ENCODE measurements around the gene NAV1.
A peak's percentile ranks its signal among the peaks of the same experiment; 100 is the strongest.
"Not testable (repeated sequence)": the region's sequence is repeated elsewhere in the genome, so short reads cannot be mapped to it uniquely, and the experiment has no call there.

Gene NAV1

DNA sequence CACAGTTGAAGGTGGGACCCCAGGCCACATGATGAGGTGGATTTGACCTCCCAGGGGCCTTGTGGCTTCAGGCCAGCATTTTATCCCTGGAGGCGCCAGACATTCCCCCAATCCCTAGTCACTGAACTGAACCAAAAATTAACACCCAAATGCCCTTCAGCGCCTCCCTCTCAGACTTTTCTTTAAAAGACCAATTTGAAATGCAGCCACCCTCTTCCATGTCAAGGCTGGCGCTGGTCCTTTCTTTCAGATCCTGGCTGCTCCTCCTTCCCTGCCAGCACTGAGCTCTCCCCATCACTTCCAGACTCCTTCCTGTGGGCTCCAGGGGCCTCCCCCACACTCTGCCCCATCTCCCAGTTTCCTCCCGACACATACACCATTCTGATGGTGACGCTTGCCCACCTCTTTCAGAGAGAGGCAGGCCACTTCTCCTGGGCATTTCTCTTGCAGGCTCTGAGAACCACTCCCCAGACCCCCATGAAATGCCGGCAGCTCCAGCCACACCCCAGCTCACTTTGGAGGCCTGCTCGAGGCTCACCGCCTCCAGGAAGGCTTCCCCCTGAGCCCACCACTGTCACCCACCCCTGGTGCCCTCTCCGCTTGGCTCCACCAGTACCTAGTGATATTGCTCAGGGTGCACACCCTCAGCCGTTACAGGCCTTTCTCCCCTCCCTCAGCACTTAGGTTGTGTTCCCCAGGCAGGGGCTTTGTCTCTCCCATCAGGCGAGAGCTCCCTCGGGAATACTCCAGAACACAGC is 27.0 kb downstream of the NAV1 start:
- DNase-seq = no peak

DNA sequence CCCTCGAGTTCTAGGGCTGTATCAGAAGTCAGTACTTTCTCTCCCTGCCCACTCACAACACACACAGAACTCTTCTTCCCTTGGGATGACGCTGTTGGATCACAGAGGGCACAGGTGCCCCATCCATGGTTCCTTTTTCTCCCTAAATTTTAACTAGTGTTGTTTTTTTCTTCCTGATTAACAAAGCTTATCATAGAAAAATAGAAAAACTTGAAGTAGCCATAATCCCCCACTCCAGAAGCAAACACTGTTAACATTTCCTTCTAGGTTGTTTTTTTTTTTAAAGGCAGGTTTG is 27.5 kb downstream of the NAV1 start:
- no peak for DNase-seq

DNA sequence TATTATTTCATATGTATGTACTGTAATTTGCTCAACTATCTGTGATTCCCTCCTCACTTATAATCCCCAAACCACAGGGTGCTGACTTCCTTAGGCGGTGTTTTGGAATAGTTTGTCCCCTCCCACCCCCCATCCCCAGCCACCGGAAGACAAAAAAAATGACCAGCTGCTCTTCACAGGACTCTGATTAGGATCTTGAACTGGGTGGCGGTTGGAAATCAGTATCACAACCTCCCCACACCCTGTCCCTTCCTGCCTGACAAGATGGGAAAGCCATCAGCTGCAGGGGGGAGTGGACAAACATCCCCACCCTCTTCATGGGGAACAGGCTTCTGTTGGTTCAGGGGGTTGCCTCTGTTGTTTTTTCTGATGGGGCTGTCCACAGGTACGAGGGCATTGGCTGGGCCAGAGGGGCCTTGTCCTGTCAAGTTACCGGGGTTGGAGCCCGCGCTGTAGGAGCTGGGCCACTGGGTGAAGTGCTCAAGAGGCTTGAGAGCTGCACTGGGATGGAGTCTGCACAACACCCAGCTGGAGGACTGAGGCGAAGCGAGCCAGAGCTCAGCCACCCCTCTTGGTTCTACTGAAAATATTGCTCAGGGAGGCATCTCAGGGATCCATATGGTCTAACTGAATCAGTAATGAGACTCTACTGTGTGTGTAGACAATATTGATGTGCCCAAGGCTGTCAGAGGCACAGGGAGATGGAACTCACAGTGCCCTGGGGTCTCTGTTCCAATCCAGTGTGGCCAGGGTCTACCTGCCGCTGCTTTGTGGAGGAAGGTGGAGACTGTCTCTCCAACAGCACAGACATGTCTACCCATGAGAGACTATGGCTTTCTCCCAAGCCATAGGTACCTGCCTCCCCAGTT is 28.2 kb downstream of the NAV1 start:
- DNase-seq = no peak

DNA sequence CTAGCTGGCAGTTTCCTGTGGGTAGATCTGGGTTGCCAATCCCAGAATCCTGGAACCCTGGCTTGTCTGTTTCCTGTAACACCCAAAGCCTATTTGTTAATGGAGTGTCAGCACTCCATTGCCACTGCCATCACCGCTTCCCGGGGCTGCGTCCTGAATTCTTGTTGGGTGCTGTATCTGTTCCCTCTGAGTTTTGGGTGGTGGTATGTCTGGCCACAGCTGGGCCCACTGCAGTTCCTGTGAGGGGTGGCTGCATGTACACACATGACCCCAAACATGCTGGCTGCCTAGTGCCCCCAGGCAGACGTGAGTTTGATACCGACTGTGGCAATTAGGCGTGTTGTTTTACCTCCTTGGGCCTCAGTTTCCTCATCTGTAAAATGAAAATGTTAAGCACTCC is 29.3 kb downstream of the NAV1 start:
- DNase-seq = no peak

DNA sequence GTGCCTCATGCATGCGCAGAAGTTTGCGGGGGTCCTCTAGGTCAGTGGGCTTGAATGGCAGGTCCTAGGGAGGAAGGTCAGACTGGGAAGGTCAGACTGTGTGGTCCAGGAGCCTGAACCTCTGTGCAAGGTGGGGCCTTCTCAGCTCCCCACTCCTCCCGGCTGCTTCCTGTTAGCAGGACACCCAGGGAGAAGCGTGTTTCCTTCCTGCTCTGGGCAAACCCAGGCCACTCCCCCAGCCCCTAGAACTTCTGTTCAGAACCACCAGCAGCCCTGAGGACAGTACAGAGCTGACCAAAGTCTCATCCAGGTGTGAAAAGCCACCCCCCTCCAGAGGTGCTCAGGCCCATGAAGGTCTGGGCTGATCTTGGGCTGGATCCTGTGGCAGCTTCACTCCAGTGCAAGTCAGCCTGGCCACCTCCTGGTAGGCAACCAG is 29.9 kb downstream of the NAV1 start:
- no peak for DNase-seq

DNA sequence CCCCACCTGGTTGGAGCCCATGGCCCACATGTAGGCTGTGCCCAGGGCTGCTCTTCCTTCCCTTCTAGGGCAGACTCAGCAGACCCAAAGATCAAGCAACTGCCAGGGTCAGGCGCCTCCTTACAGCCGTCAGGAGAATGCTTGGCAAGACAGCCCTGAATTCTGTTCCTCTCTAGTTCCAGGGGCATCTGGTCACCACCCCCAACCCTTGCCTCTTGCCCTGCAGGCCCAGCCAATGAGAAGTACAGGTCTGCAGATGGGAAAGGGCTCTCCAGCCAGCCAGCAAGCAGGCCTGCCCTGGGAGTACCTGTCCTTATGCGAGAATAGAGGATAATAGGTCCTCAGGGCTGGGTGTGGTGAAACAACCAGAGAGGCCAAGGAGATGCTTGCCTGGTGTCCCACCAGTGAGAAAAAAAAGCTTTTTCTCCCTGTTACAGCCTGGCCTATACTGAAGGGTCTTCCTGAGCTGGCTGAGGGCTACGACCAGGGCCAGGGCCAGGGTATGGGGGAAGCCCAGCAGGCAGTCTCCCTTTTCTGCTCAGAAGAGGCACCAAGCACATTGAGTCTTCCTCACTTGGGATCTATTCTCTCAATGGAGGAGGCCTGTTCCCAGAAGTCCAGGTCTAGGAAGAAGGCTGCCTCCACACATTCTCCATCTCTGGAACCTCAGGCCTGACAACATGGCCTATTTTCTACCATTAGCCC is 31.4 kb downstream of the NAV1 start:
- DNase-seq = no peak

DNA sequence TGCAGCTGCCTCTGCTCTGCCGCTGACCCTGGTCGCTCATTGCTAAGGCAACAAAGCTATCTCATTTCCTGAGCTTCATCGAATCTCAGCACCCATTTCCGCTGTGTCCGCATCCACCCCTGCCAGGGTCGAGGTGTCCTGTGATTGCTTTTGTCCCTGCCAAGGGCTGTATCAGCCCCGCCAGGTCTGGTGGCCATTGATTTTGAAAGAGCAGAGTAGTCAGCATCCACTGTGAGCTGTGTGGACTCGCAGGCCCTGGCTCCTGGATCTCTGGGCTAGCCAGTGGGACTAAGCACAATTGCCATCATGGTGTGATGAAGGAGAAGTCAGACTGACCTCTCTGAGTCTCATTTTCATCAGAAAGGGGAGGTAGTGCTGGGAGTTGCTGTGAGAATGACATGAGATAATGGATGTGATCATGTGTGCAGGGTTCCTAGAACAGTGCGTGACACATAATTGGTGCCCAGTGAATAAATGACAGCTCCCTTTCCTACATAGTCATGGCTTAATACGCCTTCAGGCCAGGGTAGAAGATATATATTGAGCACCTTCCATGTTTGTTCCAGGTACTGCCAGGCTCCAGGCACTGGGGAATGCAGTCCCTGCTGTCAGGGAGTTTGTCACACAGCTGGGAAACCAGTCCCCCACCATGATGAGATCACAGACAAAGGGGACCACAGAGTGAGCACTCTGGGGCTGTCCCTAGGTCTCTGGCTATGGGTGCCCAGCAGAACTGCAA is 32.1 kb downstream of the NAV1 start:
- no peak for DNase-seq

DNA sequence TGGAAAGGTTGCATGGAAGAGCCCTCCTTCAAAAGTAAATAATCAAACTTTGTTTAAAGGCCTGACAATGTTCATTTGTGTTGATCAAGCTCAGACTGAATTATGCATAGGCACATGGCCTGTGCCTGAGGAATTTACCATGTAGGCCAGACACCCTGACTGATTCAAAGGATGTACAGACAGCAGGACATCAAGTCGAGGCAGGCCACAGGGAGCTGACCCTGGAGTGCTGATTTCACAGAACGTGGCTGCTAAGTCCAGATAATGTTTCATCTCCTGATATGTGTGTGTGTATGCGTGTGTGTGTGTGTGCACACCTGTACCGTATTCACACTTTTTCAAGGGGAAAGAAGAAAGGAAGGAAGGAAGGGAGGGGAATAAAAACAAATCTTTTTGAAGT is 34.1 kb downstream of the NAV1 start:
- DNase-seq = no peak

DNA sequence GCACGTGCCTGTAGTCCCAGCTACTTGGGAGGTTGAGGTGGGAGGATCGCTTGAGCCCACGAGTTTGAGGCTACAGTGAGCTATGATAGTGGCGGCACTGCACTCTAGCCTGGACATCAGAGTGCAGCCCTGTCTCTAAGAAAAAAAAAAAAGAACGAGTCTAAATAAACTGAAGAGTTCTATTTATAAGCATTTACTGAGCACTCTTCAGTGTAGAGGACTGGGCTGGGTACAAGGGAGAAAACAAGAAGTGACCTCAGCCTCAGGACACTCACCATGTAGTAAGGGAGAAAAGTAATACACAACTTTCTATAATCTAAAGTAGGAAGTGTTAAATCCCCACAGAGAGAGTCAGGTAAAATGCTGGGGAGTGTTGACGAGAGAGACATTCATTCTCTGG is 35.0 kb downstream of the NAV1 start:
- DNase-seq = no peak

DNA sequence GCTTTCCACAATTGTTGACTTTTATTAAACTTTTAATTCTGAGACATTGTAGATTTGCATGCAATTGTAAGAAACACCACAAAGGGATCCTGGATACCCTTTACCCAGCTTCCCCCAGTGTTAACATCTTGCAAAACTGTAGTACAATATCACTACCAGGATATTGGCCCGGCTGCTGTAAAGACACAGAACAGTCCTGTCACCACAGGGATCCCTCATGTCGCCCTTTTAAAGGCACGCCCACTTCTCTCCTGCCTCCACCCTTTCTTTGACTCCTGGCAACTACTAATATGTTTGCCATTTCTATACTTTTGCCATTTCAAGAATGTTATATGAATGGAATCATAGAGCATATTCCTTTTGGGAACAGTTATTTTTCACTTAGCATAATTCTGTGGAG is 37.0 kb downstream of the NAV1 start:
- no peak for DNase-seq

DNA sequence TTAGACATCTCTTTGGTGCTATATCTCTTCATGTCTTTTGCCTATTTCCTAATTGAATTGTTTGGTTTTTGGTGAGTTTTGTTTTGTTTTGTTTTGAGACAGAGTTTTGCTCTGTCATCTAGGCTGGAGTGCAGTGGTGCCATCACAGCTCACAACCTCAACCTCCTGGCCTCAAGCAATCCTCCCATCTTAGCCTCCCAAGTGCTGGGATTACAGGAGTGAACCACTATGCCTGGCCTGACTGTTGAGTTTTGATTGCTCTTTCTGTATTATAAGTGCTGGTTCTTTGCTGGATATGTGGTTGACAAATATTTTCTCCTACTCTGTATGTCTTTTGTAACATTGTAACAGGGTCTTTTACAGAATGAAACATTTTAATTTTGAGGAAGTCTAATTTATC is 38.0 kb downstream of the NAV1 start:
- DNase-seq = no peak

DNA sequence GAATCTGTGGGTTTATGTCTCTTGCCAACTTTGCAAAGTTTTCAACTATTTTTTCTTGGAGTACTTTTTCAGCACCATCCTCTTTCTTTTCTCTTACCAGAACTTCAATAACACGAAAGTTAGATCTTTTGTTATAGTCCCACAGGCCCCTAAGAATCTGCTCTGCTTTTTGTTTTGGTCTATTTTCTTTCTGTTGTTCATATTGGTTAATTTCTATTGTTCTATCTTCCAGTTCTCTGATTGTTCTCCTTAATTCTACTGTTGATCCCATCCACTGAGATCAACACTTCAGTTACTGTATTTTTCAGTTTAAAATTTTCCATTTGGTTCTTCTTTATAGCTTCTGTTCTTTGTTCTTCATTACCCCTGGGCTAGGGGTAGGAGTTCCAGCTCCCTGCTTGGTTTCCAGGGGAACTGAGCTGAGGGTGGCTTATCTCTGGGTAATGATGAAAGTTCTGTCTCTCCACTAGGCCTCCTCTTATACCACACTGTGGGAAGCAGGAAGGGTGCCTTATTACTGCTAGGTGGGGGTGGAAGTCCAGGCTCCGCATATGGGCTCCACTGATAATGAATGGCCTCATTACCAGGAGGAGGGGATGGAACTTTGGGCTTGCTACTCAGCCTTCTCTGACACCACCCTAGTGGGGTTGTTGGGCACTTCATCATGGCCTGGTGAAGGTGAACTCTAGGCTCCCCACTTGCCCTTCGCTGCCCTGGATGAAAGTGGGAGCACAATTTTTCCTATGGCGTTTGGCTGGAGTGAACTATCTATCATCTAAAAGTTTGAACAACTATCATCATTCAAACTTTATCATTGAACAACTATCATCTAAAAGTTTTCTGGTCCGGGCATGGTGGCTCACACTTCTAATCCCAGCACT is 39.3 kb downstream of the NAV1 start:
- no peak for DNase-seq

DNA sequence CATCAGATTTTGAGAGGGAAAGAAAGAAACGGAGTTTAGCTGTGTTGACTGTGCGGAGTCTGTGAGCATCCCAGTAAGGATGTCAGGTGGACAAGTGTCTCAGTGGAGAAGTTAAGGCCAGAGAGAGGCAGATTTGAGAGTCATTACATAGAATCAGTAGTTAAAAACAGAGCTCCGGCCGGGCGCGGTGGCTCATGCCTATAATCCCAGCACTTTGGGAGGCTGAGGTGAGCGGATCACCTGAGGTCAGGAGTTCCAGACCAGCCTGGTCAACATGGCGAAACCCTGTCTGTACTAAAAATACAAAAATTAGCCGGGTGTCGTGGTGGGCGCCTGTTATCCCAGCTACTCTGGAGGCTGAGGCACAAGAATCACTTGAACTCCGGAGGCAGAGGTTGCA is 42.4 kb downstream of the NAV1 start:
- not testable (repeated sequence) for DNase-seq

DNA sequence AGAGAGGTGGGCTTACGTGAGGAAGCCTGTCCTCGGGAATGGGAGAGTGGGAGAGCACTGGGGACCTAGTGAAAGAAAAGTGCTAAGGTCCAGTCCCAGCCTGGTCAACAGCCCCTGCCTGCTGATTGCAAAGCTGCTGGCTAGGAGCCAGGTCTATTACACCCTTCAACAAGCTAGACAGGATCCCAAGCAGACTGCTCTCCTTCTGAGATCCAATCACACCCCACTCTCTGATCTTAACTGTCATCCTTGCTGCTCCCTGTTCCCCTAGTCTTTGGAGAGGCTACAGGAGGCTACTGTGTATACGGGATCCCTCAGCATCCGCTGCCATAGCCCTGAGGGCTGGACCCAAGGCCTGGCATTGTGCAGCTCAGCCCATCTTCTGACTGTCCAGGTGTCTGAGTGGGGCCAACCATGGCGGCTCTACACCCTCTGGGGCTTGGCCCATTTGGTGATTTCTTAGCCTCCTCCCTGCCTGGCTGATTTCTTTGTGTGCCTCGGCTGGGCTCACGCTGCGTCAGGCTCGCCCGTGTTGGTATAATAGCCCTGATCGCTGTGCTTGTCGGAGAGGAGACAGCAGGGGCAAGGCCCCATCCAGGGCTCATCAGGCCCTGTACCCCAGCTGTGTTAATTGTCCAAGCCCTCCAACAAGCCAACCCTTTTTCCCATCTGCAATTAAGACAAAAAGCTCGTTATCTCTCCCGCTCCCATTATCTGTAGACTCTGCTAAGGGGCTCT is 43.9 kb downstream of the NAV1 start:
- peak; percentile 40 for DNase-seq

DNA sequence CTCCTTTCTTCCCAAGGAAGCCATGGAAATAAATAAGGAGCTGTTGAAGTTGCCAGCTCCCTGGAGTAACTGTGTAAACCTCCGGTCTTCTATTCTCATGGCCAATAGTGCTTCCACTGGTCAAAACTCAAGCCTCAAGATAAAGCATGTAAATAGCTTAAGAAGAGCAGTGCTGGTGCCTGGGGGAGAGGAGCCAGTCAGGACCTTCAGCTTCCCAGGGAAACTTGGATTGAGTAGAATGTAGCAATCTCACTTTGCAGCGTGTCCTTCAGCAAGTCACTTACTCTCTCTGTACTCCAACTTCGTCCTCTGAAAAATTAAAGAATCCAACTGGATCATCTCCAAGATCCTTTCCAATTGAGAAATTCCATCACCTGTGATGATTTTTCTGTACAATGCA is 44.7 kb downstream of the NAV1 start:
- no peak for DNase-seq

DNA sequence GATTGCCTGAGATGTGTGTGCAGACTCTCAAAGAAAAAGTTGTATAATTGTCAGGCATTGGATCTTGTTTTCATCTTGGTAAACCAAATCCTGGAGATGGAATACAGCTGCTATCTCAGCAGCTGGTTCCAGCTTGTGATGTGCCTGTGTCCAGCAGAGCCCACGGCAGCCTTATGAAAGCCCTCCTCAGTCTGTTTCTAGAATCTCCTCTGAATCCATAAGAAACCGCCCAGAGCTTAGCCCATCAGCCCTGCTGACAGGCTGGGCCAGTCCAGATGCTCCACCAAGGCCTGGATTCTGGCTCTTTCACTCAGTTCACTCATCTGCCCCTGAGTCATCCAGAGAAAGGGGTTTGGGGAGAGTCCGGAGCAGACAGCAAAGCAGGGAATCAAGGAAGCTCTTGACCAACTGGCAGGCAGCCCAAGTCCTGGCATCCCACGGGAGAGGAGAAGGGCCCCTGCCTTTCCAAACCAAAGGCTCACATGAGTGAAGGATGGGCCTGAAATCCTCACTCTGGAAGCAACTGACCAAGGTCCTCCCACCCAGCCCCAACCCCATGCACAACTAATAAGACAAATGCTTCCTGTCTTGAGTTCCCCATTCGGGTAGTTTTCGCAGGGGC is 45.7 kb downstream of the NAV1 start:
- DNase-seq = no peak

DNA sequence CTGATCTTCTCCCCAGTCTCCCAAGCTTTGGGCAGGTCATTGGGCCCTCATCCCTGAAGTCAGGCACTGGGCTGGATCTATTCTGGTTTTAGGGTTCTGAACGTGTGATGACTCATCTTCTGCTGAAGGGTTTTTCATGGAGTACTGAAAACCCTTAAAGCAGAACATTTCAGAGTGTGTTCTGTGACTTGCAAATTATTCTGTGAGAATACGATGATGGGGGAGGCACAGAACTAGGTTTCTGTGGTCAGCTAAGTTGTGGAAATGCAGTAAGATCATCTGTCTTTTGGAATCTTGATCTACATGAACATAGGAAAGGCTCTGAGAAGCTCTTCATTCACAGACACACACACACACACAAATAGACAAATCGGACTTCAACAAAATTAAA is 46.2 kb downstream of the NAV1 start:
- DNase-seq = no peak

DNA sequence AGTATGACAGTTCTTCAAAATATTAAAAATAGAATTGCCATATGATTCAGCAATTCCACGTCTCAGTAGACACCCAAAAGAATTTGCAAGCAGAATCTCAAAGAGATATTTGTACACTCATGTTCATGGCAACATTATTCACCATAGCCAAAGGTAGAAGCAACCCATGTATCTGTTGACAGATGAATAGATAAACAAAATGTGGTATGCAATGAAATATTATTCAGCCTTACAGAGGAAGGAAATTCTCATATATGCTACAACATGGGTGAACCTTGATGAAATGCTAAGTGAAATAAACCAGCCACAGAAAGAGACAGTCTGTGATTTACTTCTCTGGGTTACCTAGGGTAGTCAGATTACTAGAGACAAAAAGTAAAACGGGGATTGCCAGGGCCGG is 47.0 kb downstream of the NAV1 start:
- DNase-seq = no peak

DNA sequence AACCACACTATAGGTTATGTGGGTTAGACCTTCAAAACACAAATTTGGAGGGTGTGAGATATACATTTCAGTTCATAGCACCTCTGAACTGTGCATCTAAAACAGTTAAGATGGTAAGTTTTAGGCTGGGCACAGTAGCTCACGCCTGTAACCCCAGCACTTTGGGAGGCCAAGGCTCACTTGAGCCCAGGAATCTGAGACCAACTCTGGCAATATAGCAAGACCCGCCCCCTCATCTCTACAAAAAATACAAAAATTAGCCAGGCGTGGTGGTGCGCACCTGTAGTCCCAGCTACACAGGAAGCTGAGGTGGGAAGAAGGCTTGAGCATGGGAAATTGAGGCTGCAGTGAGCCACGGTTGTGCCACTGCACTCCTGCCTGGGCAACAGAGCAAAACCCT is 47.9 kb downstream of the NAV1 start:
- no peak for DNase-seq

DNA sequence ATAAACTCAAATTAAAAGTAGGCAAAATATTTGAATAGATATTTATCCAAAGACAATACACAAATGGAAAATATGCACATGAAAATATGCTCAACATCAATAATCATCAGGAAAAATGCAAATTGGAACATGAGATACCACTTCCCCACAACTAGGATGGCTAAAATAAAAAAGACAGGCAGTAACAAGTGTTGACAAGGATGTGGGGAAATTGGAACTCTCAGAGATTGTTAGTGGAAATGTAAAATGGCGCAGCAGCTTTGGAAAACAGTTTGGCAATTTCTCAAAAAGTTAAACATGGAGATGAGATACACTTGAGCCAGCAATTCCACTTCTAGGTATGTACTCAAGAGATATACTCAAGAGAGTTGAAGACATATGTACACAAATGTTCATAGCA is 48.8 kb downstream of the NAV1 start:
- no peak for DNase-seq
